GM18519 (cell line): ENCODE data around the gene MYOM1.
A peak's percentile ranks its signal among the peaks of the same experiment; 100 is the strongest.
"Not testable (repeated sequence)": the region's sequence is repeated elsewhere in the genome, so short reads cannot be mapped to it uniquely, and the experiment has no call there.

Source experiments
- ATAC-seq: cut with Tn5 transposase; IDR thresholded peaks from one replicate; pipeline ENCODE4 v1.9.1; 2021; ENCODE audit warnings: mild to moderate bottlenecking, moderate library complexity; ENCODE audit not compliant: unreplicated experiment, low FRiP score

Gene MYOM1

GRCh38 chr18:3044931-3045698, 174.7 kb downstream of the MYOM1 start:
- ATAC-seq = no peak

GRCh38 chr18:3042379-3042778, 177.4 kb downstream of the MYOM1 start:
- no peak for ATAC-seq

GRCh38 chr18:3041843-3042242, 177.9 kb downstream of the MYOM1 start:
- no peak for ATAC-seq

GRCh38 chr18:3040881-3041280, 178.9 kb downstream of the MYOM1 start:
- ATAC-seq = no peak

- no peak for ATAC-seq
These were observed 179.6 kb downstream of the MYOM1 start for GRCh38 chr18:3040173-3040572.

GRCh38 chr18:3037423-3037915, 182.3 kb downstream of the MYOM1 start:
- ATAC-seq = peak; percentile 95

- no peak for ATAC-seq
These were observed 183.7 kb downstream of the MYOM1 start for GRCh38 chr18:3036108-3036507.

GRCh38 chr18:3035635-3036034, 184.1 kb downstream of the MYOM1 start:
- no peak for ATAC-seq

GRCh38 chr18:3032721-3033120, 187.0 kb downstream of the MYOM1 start:
- ATAC-seq = no peak

GRCh38 chr18:3029215-3029952, 190.4 kb downstream of the MYOM1 start:
- ATAC-seq = no peak

- not testable (repeated sequence) for ATAC-seq
These were observed 191.7 kb downstream of the MYOM1 start for GRCh38 chr18:3028115-3028514.

- ATAC-seq = no peak
These were observed 192.3 kb downstream of the MYOM1 start for GRCh38 chr18:3027370-3027891.

- ATAC-seq = no peak
These were observed 194.2 kb downstream of the MYOM1 start for GRCh38 chr18:3025544-3025943.

- not testable (repeated sequence) for ATAC-seq
These were observed 196.2 kb downstream of the MYOM1 start for GRCh38 chr18:3023603-3024002.
